CD4-positive, alpha-beta memory T cell (primary cell): ENCODE results near the gene HYAL2. TPM values are rescaled to one million over a fixed set of nuclear protein-coding genes. Genes with fewer than 3 reads are reported as not detected.

Experiments used
- CTCF ChIA-PET: fragments of 350-600 bp; sonication (Branson Sonifier 250); formaldehyde crosslinking; loops from one replicate; lab custom pipeline; 2021; ENCODE audit warnings: inconsistent platforms; ENCODE audit not compliant: partially characterized antibody; lab: Charles Lee
- POLR2A ChIA-PET: fragments of 350-600 bp; sonication (Branson Sonifier 250); formaldehyde crosslinking; loops from one replicate; lab custom pipeline; 2021; ENCODE audit not compliant: partially characterized antibody; lab: Charles Lee
- DNase-seq, 5 donors: peaks; one replicate each; pipeline versions ENCODE4 v3.0.0 to v3.0.0-alpha.2; 2020 to 2022; ENCODE audit warnings: mixed read lengths in 1 of 5
- H3K27ac ChIP-seq: one replicate; pipeline ENCODE4 v1.7.0; 2013; ENCODE audit warnings: low read depth, low read length
- H3K27me3 ChIP-seq: 2 replicates; pipeline ENCODE4 v1.7.0; 2013; ENCODE audit warnings: mild to moderate bottlenecking, low read length, moderate library complexity; ENCODE audit not compliant: insufficient read depth
- H3K36me3 ChIP-seq: 2 replicates; pipeline ENCODE4 v1.7.0; 2013; ENCODE audit warnings: mild to moderate bottlenecking, low read length, moderate library complexity; ENCODE audit not compliant: insufficient read depth
- H3K4me1 ChIP-seq: 2 replicates; pipeline ENCODE4 v1.7.0; 2013; ENCODE audit warnings: mild to moderate bottlenecking, low read length, moderate library complexity; ENCODE audit not compliant: insufficient read depth
- H3K4me3 ChIP-seq, 2 donors: one replicate each; pipeline ENCODE4 v1.7.0; 2013; ENCODE audit warnings: low read length in 2 of 2, mild to moderate bottlenecking in 1 of 2
- H3K9me3 ChIP-seq, 2 donors: one replicate each; pipeline ENCODE4 v1.7.0; 2013; ENCODE audit warnings: low read length in 2 of 2, control low read depth in 1 of 2; ENCODE audit not compliant: control insufficient read depth in 1 of 2
- H3K27ac Mint-ChIP-seq, 7 donors: one replicate each; pipeline ENCODE4 v1.8.0; 2020 to 2021; ENCODE audit warnings: mixed read lengths in 7 of 7, mild to moderate bottlenecking in 6 of 7, inconsistent platforms in 3 of 7, moderate library complexity in 3 of 7
- H3K27me3 Mint-ChIP-seq, 2 donors: one replicate each; pipeline ENCODE4 v1.8.0; 2020 to 2021; ENCODE audit warnings: mixed read lengths in 2 of 2
- H3K36me3 Mint-ChIP-seq, 2 donors: one replicate each; pipeline ENCODE4 v1.8.0; 2020 to 2021; ENCODE audit warnings: mixed read lengths in 2 of 2, inconsistent platforms in 1 of 2, mild to moderate bottlenecking in 1 of 2
- H3K4me1 Mint-ChIP-seq, 4 donors: one replicate each; pipeline ENCODE4 v1.8.0; 2020 to 2021; ENCODE audit warnings: mixed read lengths in 4 of 4, mild to moderate bottlenecking in 1 of 4
- H3K4me3 Mint-ChIP-seq, 8 donors: one replicate each; pipeline ENCODE4 v1.8.0; 2020 to 2021; ENCODE audit warnings: mixed read lengths in 8 of 8, mild to moderate bottlenecking in 7 of 8, moderate library complexity in 6 of 8, inconsistent platforms in 3 of 8
- H3K9me3 Mint-ChIP-seq, 8 donors: one replicate each; pipeline ENCODE4 v1.8.0; 2020 to 2021; ENCODE audit warnings: mixed read lengths in 8 of 8, mild to moderate bottlenecking in 5 of 8, inconsistent platforms in 3 of 8, moderate library complexity in 1 of 8
- intact Hi-C: fragments of 100-400 bp; cut with micrococcal nuclease; formaldehyde crosslinking; loops from one replicate; pipeline ENCODE4 v1.15.1; 2023
- polyA plus RNA-seq, 2 donors: library from polyadenylated mRNA; unstranded; fragments of 300-500 nt; fragmentation: Illumina TruSeq; gene quantifications; one replicate each; pipeline ENCODE4 v1.2.3, GENCODE V29; 2021
- total RNA-seq, 2 experiments: library from RNA; stranded (reverse); gene quantifications; one replicate each; pipeline ENCODE4 v1.2.3, GENCODE V29; 2021

The HYAL2 gene
- total and polyA plus RNA-seq, 4 experiments from 2014 or later, result 3.7 to 12.3 (median 7.2) TPM

DNA sequence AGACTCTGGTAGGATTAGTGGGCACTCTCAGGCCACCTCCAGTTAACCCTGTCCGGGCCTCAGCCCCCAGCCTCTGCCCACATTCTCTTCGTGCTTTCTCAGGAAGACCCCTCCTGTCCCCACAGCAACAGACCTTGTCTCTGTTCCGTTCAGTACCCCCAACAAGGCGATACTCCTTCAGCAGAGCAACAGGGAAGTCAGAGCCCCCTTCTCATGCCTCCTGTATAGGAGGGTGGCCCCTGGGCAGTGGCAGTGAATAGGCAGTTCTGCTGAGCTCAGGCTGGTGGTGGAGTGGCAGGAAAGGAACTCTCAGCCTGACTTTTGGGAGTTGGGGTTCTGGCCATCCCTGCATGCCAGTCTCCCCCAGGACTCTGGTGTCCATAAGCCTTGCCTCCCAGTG is 53.1 kb downstream of the HYAL2 start:
- Mint-ChIP-seq H3K36me3 (no peaks in the 10 kb centered on the region), H3K4me3 (no peak overlapping the region), H3K4me1 (peaks cover 8 to 20% (median 11%) of the 10 kb centered on the region in 4 donors), H3K27me3 (peaks cover 7 to 17% of the 10 kb centered on the region in 2 donors), H3K9me3 (no peaks in the 10 kb centered on the region), H3K27ac (no peak overlapping the region)
- intact Hi-C loops, result no loop called here
- H3K9me3 ChIP-seq, result no peaks in the 10 kb centered on the region
- H3K4me1 ChIP-seq, result peaks cover 14% of the 10 kb centered on the region
- CTCF ChIA-PET, result interaction anchor here (1.3 to 7.1 kb wide), 3 partner anchors 43 to 77 kb away, joined by 5 to 36 read pairs (median 10); no protein-coding TSS in a partner anchor
- POLR2A ChIA-PET, result no interaction called here
- H3K27ac ChIP-seq, result no peak overlapping the region
- DNase-seq, result no peak
- no peak overlapping the region for H3K4me3 ChIP-seq
- no peaks in the 10 kb centered on the region for H3K36me3 ChIP-seq
- peaks cover 13% of the 10 kb centered on the region for H3K27me3 ChIP-seq

DNA sequence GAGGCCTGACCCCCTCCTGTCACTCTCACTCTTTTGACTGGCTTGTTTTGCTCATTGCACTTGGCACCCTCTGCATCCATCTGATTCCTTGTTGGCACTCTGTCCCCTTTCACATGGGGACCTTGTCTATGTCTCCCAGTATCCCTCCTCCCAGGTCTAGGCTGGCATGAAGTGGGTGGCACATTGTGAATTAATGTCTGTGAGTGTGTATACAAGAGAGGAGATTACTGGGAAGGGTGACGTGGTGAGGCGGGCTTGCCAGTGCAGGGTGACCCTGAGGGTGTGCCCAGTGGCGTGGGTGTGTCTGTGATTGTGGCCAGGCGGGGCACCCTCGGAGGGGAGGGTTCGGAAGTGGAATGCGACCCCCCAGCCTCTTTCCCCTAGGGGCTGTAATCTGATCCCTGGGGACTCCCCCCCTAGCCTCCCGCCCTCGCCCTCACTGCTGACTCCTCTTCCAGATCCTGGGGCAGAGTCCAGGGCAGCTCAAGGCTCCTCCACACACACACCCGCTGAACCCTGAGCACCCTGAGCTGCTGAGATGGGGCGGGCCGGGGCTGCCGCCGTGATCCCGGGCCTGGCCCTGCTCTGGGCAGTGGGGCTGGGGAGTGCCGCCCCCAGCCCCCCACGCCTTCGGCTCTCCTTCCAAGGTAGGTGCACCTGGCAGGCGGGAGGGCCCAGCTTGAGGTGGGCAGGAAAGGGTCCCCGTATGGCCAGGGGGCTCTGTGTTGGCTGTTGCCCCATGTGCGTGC is 53.7 kb downstream of the HYAL2 start, which contains the start of gene SEMA3B:
SEMA3B (plus strand) TSS at position 445 of the 749 bp plus-strand sequence; CDS start at position 539, 94 bp downstream.
- H3K4me3 Mint-ChIP-seq, result no peak within 1 kb of the TSS
- H3K27me3 ChIP-seq, result peaks cover 7% of the 10 kb centered on the region
- no peaks in the 10 kb centered on the region for H3K9me3 ChIP-seq
- no peaks in the 10 kb centered on the region for H3K36me3 Mint-ChIP-seq
- ChIA-PET POLR2A (no interaction called here), CTCF (interaction anchor here (1.3 to 7.1 kb wide), 3 partner anchors 43 to 77 kb away, joined by 5 to 36 read pairs (median 10); no protein-coding TSS in a partner anchor)
- intact Hi-C loops, result no loop called here
- H3K27me3 Mint-ChIP-seq, result peaks cover 2 to 12% of the 10 kb centered on the region in 2 donors
- no peaks in the 10 kb centered on the region for H3K36me3 ChIP-seq
- peaks cover 3 to 14% (median 5%) of the 10 kb centered on the region in 4 donors for H3K4me1 Mint-ChIP-seq
- no peak within 1 kb of the TSS for H3K27ac ChIP-seq
- peaks cover 8% of the 10 kb centered on the region for H3K4me1 ChIP-seq
- peak within 1 kb of the TSS in 2 of 7 donors; percentile 28 to 84 for H3K27ac Mint-ChIP-seq
- H3K9me3 Mint-ChIP-seq, result no peaks in the 10 kb centered on the region
- H3K4me3 ChIP-seq, result no peak within 1 kb of the TSS
- peak in 1 of 5 donors; percentile 14 for DNase-seq

GRCh38 chr3:50268276-50268675 is 54.3 kb downstream of the HYAL2 start:
- no peak overlapping the region for H3K27ac ChIP-seq
- no peak overlapping the region for H3K4me3 ChIP-seq
- Mint-ChIP-seq H3K27ac (peak overlapping the region in 1 of 7 donors; percentile 28), H3K36me3 (no peaks in the 10 kb centered on the region), H3K9me3 (no peaks in the 10 kb centered on the region), H3K4me1 (peaks cover 3 to 9% (median 5%) of the 10 kb centered on the region in 4 donors), H3K27me3 (peaks cover 2 to 12% of the 10 kb centered on the region in 2 donors), H3K4me3 (no peak overlapping the region)
- intact Hi-C loops, result no loop called here
- ChIA-PET CTCF (no interaction called here), POLR2A (interaction anchor here (0.9 kb wide), 1 partner anchor 74 kb away, joined by 3 read pairs; no protein-coding TSS in a partner anchor)
- H3K9me3 ChIP-seq, result no peaks in the 10 kb centered on the region
- peaks cover under 1% of the 10 kb centered on the region for H3K27me3 ChIP-seq
- H3K36me3 ChIP-seq, result no peaks in the 10 kb centered on the region
- no peak for DNase-seq
- peaks cover 4% of the 10 kb centered on the region for H3K4me1 ChIP-seq

Other genes starting within 250 kb of the HYAL2 start
- 100 to 1,000 TPM; 377 to 385 TPM for gene RBM5, start 233.8 kb downstream of the HYAL2 start, total RNA-seq
- 10 to 100 TPM; 16.7 to 47.9 TPM for gene RBM5, start 233.8 kb downstream of the HYAL2 start, polyA plus RNA-seq
- not detected for gene SEMA3F, start 167.4 kb downstream of the HYAL2 start, total RNA-seq
- not detected for gene SEMA3F, start 167.4 kb downstream of the HYAL2 start, polyA plus RNA-seq
- gene GNAT1, start 131.1 kb downstream of the HYAL2 start, total RNA-seq, result not detected
- not detected for gene GNAT1, start 131.1 kb downstream of the HYAL2 start, polyA plus RNA-seq
- not detected for gene SLC38A3, start 117.5 kb downstream of the HYAL2 start, total RNA-seq
- gene SLC38A3, start 117.5 kb downstream of the HYAL2 start, polyA plus RNA-seq, result not detected
- gene GNAI2, start 86.5 kb downstream of the HYAL2 start, total RNA-seq, result 100 to 1,000 TPM; 292 to 300 TPM
- 100 to 1,000 TPM; 532 to 615 TPM for gene GNAI2, start 86.5 kb downstream of the HYAL2 start, polyA plus RNA-seq
- under 1 TPM; 0.50 to 0.87 TPM for gene SEMA3B, start 53.6 kb downstream of the HYAL2 start, total RNA-seq
- not detected for gene SEMA3B, start 53.6 kb downstream of the HYAL2 start, polyA plus RNA-seq
- gene LSMEM2, start 43.7 kb downstream of the HYAL2 start, total RNA-seq, result not detected
- under 1 TPM in 1 of 2 donors, not detected in 1; 0.20 TPM for gene LSMEM2, start 43.7 kb downstream of the HYAL2 start, polyA plus RNA-seq
- 10 to 100 TPM; 58.6 to 65.3 TPM for gene IFRD2, start 30.3 kb downstream of the HYAL2 start, total RNA-seq
- gene IFRD2, start 30.3 kb downstream of the HYAL2 start, polyA plus RNA-seq, result 10 to 100 TPM; 62.0 to 84.7 TPM
- 1 to 10 TPM; 5.1 to 5.4 TPM for gene HYAL3, start 23.3 kb downstream of the HYAL2 start, total RNA-seq
- gene HYAL3, start 23.3 kb downstream of the HYAL2 start, polyA plus RNA-seq, result 1 to 10 TPM; 4.4 to 7.1 TPM
- gene NAA80, start 23.3 kb downstream of the HYAL2 start, total RNA-seq, result 10 to 100 TPM; 33.1 to 33.7 TPM
- gene NAA80, start 23.3 kb downstream of the HYAL2 start, polyA plus RNA-seq, result 10 to 100 TPM; 16.7 to 30.3 TPM
- under 1 TPM; 0.38 to 0.50 TPM for gene HYAL1, start 19.2 kb downstream of the HYAL2 start, total RNA-seq
- gene HYAL1, start 19.2 kb downstream of the HYAL2 start, polyA plus RNA-seq, result under 1 TPM; 0.09 to 0.20 TPM
- 10 to 100 TPM; 25.3 to 30.0 TPM for gene TUSC2, start 5.5 kb upstream of the HYAL2 start, total RNA-seq
- gene TUSC2, start 5.5 kb upstream of the HYAL2 start, polyA plus RNA-seq, result 10 to 100 TPM; 45.1 to 45.9 TPM
- gene RASSF1, start 18.1 kb upstream of the HYAL2 start, total RNA-seq, result 10 to 100 TPM; 81.9 to 86.9 TPM
- gene RASSF1, start 18.1 kb upstream of the HYAL2 start, polyA plus RNA-seq, result 10 to 100 TPM; 37.5 to 62.3 TPM
- gene ZMYND10, start 23.0 kb upstream of the HYAL2 start, total RNA-seq, result 1 to 10 TPM; 3.7 to 4.2 TPM
- not detected for gene ZMYND10, start 23.0 kb upstream of the HYAL2 start, polyA plus RNA-seq
- 10 to 100 TPM; 50.0 to 53.0 TPM for gene NPRL2, start 28.0 kb upstream of the HYAL2 start, total RNA-seq
- 10 to 100 TPM; 39.6 to 41.9 TPM for gene NPRL2, start 28.0 kb upstream of the HYAL2 start, polyA plus RNA-seq
- gene CYB561D2, start 28.1 kb upstream of the HYAL2 start, total RNA-seq, result 10 to 100 TPM; 39.6 to 40.0 TPM
- 10 to 100 TPM; 66.2 to 68.3 TPM for gene CYB561D2, start 28.1 kb upstream of the HYAL2 start, polyA plus RNA-seq
- 10 to 100 TPM; 31.1 to 34.6 TPM for gene TMEM115, start 36.8 kb upstream of the HYAL2 start, total RNA-seq
- gene TMEM115, start 36.8 kb upstream of the HYAL2 start, polyA plus RNA-seq, result 10 to 100 TPM; 28.6 to 38.4 TPM
- 1 to 10 TPM; 1.7 to 1.9 TPM for gene CACNA2D2, start 180.9 kb upstream of the HYAL2 start, total RNA-seq
- gene CACNA2D2, start 180.9 kb upstream of the HYAL2 start, polyA plus RNA-seq, result under 1 TPM in 1 of 2 donors, not detected in 1; 0.24 TPM
- 10 to 100 TPM; 14.3 to 16.2 TPM for gene C3orf18, start 245.0 kb upstream of the HYAL2 start, total RNA-seq
- 10 to 100 TPM; 14.2 to 22.3 TPM for gene C3orf18, start 245.0 kb upstream of the HYAL2 start, polyA plus RNA-seq
- gene HEMK1, start 246.8 kb upstream of the HYAL2 start, total RNA-seq, result 10 to 100 TPM; 55.3 to 56.7 TPM
- 10 to 100 TPM; 21.2 to 36.7 TPM for gene HEMK1, start 246.8 kb upstream of the HYAL2 start, polyA plus RNA-seq